Large intestine (tissue), 3 donors: ENCODE results near the gene TTLL7. TPM values are rescaled to one million over a fixed set of nuclear protein-coding genes. Genes with fewer than 3 reads are reported as not detected.

Experiments
- DNase-seq, 2 donors: peaks; one replicate each; pipeline versions ENCODE4 v3.0.0 to v3.0.0-alpha.2; 2013
- H3K27ac ChIP-seq: one replicate; pipeline ENCODE4 v1.5.1; 2013; ENCODE audit warnings: low read length
- H3K27me3 ChIP-seq: 2 replicates; pipeline ENCODE4 v1.6.1; 2013; ENCODE audit warnings: low read length; ENCODE audit not compliant: control insufficient read depth, insufficient read depth
- H3K36me3 ChIP-seq: 2 replicates; pipeline ENCODE4 v1.6.1; 2013; ENCODE audit warnings: low read length; ENCODE audit not compliant: control insufficient read depth, insufficient read depth
- H3K4me1 ChIP-seq: one replicate; pipeline ENCODE4 v1.6.1; 2013; ENCODE audit warnings: low read length; ENCODE audit not compliant: control insufficient read depth, insufficient read depth
- H3K4me3 ChIP-seq: one replicate; pipeline ENCODE4 v1.5.1; 2013; ENCODE audit warnings: low read length
- H3K9me3 ChIP-seq: one replicate; pipeline ENCODE4 v1.6.1; 2013; ENCODE audit warnings: mild to moderate bottlenecking, low read depth, low read length, moderate library complexity; ENCODE audit not compliant: control insufficient read depth
- WGBS: methylation state at CpG from one replicate; pipeline ENCODE4 v1.1.5; 2013; ENCODE audit warnings: low lambda C conversion rate; ENCODE audit not compliant: insufficient coverage; 5-methylcytosine and 5-hydroxymethylcytosine counted together
- polyA plus RNA-seq: library from polyadenylated mRNA; unstranded; fragments of 120-200 nt; gene quantifications from one replicate; pipeline ENCODE4 v1.2.1, GENCODE V29; 2013

The TTLL7 gene
- polyA plus RNA-seq, 1 donor: 6.3 TPM

DNA sequence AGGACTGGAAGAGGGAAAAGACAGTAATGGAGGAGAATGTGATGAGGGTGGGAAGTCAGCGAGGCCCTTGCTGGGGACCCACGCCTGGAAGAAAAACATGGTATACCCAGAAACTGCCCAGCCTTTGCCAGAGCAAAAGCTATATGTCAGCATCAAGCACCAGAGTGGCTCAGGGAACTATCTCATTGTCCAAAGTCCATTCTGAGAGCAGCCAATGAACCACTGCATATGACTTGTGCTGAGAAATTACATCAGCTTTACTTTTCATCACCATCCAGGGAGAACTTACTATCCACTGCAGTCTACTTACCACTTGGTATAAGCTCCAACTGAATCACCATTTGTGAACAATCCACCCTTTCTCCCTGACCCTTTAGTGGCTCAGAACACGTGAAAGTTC, 148.1 kb downstream of the TTLL7 start:
- H3K36me3 ChIP-seq: no peaks in the 10 kb centered on the region
- H3K9me3 ChIP-seq: no peaks in the 10 kb centered on the region
- no CpG with 5 or more reads among the region's 3 CpGs for WGBS
- no peaks in the 10 kb centered on the region for H3K27me3 ChIP-seq
- H3K4me3 ChIP-seq: no peak overlapping the region
- DNase-seq: peak; percentile 66 to 89
- H3K27ac ChIP-seq: peak overlapping the region; percentile 62
- H3K4me1 ChIP-seq: peaks cover 20% of the 10 kb centered on the region

DNA sequence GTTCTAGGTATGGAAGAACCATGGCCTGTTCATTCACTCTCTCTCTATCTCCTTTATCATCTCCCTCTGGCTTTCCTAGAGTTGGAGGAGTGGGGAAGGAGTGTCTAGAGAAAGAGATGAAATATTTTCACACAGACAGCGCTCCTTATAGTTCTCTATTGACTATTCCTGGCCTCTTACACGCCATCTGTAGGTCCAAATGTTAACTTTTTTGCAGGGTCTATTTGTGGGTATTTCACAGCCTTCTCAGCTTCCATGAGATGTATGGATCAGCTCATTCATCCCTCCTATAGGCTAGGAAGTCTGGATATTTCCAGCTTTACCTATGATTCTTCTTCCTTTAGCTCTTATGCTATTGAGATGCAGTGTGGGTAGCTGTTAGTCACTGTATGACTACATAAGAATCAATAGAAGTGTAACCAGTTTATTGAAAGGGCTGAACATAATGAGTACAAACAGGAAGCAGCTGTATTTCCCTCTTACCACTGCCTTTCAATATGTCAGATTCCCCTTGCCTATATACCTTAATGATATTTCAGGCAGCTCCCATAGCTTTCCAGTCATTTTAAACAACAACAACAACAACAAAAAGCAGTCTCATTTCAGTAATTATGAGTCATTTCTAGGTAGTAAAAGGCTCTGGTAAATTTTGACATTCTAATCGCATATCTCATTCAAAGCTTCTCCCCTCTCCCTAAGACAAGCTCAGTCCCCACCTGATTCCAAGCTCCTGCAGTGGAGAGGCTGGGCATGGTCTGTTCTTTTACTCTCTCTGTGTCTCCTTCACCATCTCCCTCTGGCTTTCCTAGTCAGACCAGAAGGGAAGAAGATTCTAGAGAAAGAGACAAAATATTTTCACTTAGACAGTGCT, 149.5 kb downstream of the TTLL7 start:
- no peak overlapping the region for H3K4me3 ChIP-seq
- H3K9me3 ChIP-seq: no peaks in the 10 kb centered on the region
- H3K36me3 ChIP-seq: no peaks in the 10 kb centered on the region
- no peak for DNase-seq
- H3K27me3 ChIP-seq: no peaks in the 10 kb centered on the region
- peaks cover 22% of the 10 kb centered on the region for H3K4me1 ChIP-seq
- H3K27ac ChIP-seq: no peak overlapping the region
- WGBS: 100% methylated on average over 1 of the region's 3 CpGs

DNA sequence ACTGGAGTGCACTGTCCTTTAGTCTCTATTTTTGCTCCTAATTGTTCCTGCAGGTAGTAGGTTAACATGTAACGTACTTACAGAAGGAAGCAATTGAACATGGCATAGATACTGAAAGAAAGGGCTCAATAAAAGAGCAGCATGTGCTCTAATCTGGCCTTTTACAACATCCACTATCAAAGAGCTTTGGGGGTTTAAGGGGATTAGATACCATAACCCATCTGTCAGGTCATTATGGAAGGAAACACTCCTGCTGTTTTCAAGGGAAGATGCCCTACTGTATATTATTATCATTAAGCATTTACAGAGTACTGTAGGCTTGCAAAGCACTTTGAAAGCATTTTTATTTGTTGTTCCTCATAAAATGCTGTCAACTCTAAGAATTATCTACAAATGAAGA, 152.8 kb downstream of the TTLL7 start:
- DNase-seq: peak in 1 of 2 donors; percentile 58
- Histone ChIP-seq H3K27ac (peak overlapping the region; percentile 48), H3K27me3 (no peaks in the 10 kb centered on the region), H3K9me3 (no peaks in the 10 kb centered on the region), H3K4me1 (peaks cover 20% of the 10 kb centered on the region), H3K36me3 (no peaks in the 10 kb centered on the region), H3K4me3 (no peak overlapping the region)
- 50% methylated on average over 1 of the region's 1 CpG for WGBS

DNA sequence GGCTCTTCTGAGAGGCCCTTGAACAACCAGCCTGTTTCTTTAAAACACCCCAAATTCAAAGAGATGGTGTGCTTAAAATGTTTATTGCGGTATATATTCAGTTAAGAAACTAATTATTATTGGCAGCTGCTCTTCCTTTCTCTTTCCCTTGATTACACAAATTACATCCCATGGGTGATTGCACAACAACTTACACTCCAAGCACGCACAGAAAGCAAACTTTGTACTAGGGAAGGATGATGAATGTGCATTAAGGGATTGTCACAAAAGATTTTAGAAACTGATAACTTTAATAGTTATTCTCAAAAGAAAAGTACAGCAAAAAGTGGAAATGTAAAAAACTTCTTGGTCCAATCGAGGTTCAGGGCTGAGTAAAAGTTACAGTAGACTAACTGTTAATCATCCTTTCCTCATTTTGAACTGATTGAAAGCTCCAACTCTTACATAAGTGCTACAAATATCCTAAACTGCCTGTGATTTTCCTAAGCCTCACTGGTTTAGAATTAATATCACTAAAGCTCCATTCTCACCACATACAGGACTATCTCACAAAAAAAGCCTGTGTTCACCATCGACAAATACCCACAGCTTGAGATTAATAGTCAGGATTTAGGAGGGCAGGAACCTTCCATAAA, 153.4 kb downstream of the TTLL7 start:
- Histone ChIP-seq H3K27me3 (no peaks in the 10 kb centered on the region), H3K36me3 (no peaks in the 10 kb centered on the region), H3K4me1 (peaks cover 15% of the 10 kb centered on the region), H3K4me3 (no peak overlapping the region), H3K27ac (peak overlapping the region; percentile 48), H3K9me3 (no peaks in the 10 kb centered on the region)
- peak; percentile 73 to 86 for DNase-seq
- WGBS: 43% methylated on average over 1 of the region's 4 CpGs

DNA sequence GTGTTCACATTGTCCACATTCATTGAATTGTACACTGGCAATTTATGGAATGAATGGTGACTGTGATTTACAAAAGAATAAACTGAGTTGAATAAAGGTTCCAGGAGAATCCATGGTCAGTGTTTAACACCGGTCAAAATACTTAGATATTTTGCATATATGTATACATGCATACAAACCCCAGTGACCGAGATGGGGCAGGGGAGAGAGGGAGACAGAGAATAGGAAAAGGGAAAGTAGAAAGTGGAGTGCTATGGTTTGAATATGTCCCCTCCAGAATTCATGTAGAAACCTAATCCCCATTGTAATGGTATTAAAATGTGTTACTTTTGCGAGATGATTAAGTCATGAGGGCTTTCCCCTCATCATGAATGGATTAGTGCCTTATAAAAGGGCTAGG, 154.4 kb downstream of the TTLL7 start:
- no peaks in the 10 kb centered on the region for H3K27me3 ChIP-seq
- no peak for DNase-seq
- no peak overlapping the region for H3K27ac ChIP-seq
- no peaks in the 10 kb centered on the region for H3K36me3 ChIP-seq
- WGBS: 86% methylated on average over 1 of the region's 3 CpGs
- peaks cover 14% of the 10 kb centered on the region for H3K4me1 ChIP-seq
- no peaks in the 10 kb centered on the region for H3K9me3 ChIP-seq
- H3K4me3 ChIP-seq: no peak overlapping the region

DNA sequence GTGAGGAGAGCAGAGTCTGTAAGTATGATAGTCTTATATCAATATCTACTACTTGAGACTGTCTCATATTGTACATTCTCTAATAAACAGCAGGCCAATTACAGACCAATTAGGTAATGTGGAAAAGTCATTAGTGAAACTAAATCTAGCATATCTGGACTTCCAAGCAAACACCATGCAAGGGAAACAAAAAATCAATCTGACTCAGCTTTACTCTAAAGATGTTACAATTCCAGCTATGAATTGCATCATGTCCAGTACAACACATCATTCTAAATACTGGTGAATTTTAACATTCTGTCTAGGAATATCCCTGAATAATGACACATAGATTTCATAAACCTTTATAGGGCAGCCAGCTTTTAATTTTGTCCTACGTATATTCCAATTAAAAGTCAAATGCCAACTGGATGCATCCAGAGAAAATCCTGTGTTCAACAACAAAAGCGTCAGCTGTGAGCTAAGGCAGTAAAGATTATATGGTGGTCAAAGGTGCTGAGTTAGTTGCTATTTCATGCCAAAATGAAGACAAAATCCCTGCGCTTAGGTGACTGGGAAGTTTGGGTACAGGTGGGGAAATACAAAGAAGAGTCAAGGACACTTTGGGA, 159.3 kb downstream of the TTLL7 start:
- WGBS: no CpG with 5 or more reads among the region's 3 CpGs

DNA sequence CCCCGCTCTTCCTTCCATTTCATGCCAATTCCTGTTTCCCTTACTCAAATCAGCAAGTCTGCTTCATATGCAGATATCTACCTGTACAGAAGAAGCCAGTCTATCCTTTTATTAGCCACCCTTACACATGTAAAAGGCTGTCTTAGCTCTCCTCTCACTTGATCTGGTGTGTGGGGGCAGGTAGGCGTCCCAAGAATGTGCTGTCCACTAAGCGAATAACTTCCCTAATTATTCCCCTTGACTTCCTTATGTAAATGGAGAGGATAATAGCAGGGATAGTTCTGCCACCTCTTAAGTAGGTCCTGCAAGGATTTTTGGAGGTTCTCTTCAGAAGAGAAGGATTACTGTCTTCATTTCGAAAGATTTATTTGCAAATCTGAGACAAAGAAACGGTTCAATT, 160.4 kb downstream of the TTLL7 start:
- WGBS: 60% methylated on average over 1 of the region's 5 CpGs
- no peaks in the 10 kb centered on the region for H3K9me3 ChIP-seq

More for the DNA sequence above, 159.3 kb downstream of the TTLL7 start:
- Histone ChIP-seq H3K4me3 (no peak overlapping the region), H3K9me3 (no peaks in the 10 kb centered on the region), H3K4me1 (no peaks in the 10 kb centered on the region), H3K36me3 (no peaks in the 10 kb centered on the region), H3K27me3 (no peaks in the 10 kb centered on the region), H3K27ac (no peak overlapping the region)
- no peak for DNase-seq

DNA sequence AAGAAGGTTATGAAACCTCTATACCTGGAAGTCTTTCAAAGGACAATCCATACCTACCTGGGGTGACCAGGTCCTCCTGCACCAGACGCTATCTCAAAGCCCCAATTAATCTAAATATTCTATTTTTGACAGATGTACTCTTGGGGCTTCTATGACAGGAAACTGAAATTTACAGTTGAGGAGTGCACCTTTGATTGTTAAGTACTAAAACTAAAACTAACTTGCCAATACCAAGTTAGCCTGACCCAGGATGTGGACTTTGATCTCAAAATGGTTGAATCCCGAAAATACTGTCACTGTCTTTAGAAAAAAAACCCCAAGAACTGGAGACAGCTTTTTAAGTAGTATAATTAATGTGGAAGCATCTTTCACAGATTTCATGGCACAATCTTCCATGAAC, 162.4 kb downstream of the TTLL7 start:
- Histone ChIP-seq H3K27ac (no peak overlapping the region), H3K9me3 (no peaks in the 10 kb centered on the region), H3K27me3 (no peaks in the 10 kb centered on the region), H3K4me3 (no peak overlapping the region), H3K36me3 (no peaks in the 10 kb centered on the region), H3K4me1 (no peaks in the 10 kb centered on the region)
- no CpG with 5 or more reads among the region's 2 CpGs for WGBS
- no peak for DNase-seq

More for the DNA sequence above, 160.4 kb downstream of the TTLL7 start:
- Histone ChIP-seq H3K27ac (no peak overlapping the region), H3K4me3 (no peak overlapping the region), H3K36me3 (no peaks in the 10 kb centered on the region), H3K4me1 (no peaks in the 10 kb centered on the region), H3K27me3 (no peaks in the 10 kb centered on the region)
- no peak for DNase-seq

DNA sequence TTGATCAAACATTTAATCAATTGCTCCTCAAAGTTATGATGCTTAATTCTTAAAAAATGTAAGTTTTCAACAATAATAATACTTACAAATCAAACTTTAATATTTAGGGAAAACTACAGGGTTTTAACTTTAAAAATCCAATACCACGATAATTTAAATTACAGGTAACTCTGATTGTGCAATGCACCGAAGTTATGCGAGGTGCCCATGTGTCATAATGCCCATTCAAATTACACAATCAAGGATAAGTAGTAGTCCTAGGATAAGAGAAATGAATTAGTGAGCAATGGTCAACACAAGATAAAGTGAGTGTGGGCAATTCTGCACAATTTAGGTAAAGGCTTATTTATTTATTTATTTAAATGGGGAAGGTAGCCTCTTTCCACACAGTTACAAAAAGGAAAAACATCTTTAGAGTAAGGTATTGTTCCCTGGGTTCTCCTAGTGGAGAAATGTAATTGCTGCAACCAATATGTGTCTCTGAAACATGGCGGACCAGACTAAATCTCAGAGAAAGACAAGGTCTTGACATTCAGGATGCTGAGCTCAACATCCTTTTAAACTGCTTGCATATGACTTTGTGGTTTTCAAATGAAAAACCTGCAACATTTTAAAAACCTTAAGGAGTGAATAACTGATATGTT, 164.2 kb downstream of the TTLL7 start:
- Histone ChIP-seq H3K27ac (no peak overlapping the region), H3K4me1 (no peaks in the 10 kb centered on the region), H3K4me3 (no peak overlapping the region), H3K36me3 (no peaks in the 10 kb centered on the region), H3K9me3 (no peaks in the 10 kb centered on the region), H3K27me3 (no peaks in the 10 kb centered on the region)
- WGBS: 80% methylated on average over 1 of the region's 4 CpGs
- DNase-seq: no peak

DNA sequence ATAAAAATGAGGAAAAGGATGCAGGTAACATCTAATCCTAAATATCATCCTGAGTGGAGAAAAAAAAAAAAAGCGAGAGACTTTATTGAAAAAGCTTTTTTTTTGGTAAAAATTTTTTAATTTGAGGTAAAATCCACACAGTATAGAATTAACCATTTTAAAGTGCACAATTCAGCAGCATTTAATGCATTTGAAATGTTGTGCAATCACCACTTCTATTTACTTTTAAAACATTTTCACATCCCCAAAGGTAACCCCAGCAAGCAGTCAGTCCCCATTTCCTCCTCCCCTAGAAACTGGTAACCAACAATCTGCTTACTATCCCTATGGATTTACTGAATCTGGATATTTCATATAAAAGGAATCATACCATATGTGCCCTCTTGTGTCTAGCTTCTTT, 166.7 kb downstream of the TTLL7 start:
- no peak for DNase-seq
- Histone ChIP-seq H3K9me3 (no peaks in the 10 kb centered on the region), H3K4me1 (no peaks in the 10 kb centered on the region), H3K27me3 (no peaks in the 10 kb centered on the region), H3K4me3 (no peak overlapping the region), H3K36me3 (no peaks in the 10 kb centered on the region), H3K27ac (no peak overlapping the region)
- WGBS: 100% methylated on average over 1 of the region's 1 CpG
